H9 (cell line): Measurements from ENCODE around the gene NEDD4L. TPM values are rescaled to one million over a fixed set of nuclear protein-coding genes. Genes with fewer than 3 reads are reported as not detected.

Experiments
- DNase-seq: peaks from one replicate; pipeline ENCODE4 v3.0.0-alpha.2; 2017
- H2AFZ ChIP-seq: one replicate; pipeline ENCODE4 v1.6.1; 2013; ENCODE audit warnings: mild to moderate bottlenecking, low read length, control low read depth, moderate library complexity
- H2AK5ac ChIP-seq: 2 replicates; pipeline ENCODE4 v1.6.1; 2013; ENCODE audit warnings: low read length, control low read depth, mixed read lengths; ENCODE audit not compliant: insufficient read length
- H2BK120ac ChIP-seq: one replicate; pipeline ENCODE4 v1.6.1; 2013; ENCODE audit warnings: low read depth, mild to moderate bottlenecking, low read length, control low read depth, inconsistent platforms; ENCODE audit not compliant: poor library complexity, severe bottlenecking
- H2BK12ac ChIP-seq: 2 replicates; pipeline ENCODE4 v1.6.1; 2013; ENCODE audit warnings: low read length, control low read depth, mixed read lengths, low read depth; ENCODE audit not compliant: insufficient read length
- H2BK15ac ChIP-seq: 2 replicates; pipeline ENCODE4 v1.6.1; 2013; ENCODE audit warnings: low read depth, low read length, control low read depth
- H2BK20ac ChIP-seq: one replicate; pipeline ENCODE4 v1.6.1; 2013; ENCODE audit warnings: low read depth, mild to moderate bottlenecking, low read length, control low read depth, inconsistent platforms; ENCODE audit not compliant: poor library complexity, severe bottlenecking
- H2BK5ac ChIP-seq: 2 replicates; pipeline ENCODE4 v1.6.1; 2013; ENCODE audit warnings: low read length, control low read depth, mixed read lengths; ENCODE audit not compliant: insufficient read length
- H3K14ac ChIP-seq: 2 replicates; pipeline ENCODE4 v1.6.1; 2013; ENCODE audit warnings: low read length, control low read depth; ENCODE audit not compliant: insufficient read depth
- H3K18ac ChIP-seq: 2 replicates; pipeline ENCODE4 v1.6.1; 2013; ENCODE audit warnings: low read depth, mild to moderate bottlenecking, mixed read lengths, low read length, control low read depth; ENCODE audit not compliant: insufficient read length
- H3K23ac ChIP-seq: 2 replicates; pipeline ENCODE4 v1.6.1; 2013; ENCODE audit warnings: low read length, control low read depth, mixed read lengths, low read depth; ENCODE audit not compliant: insufficient read length
- H3K23me2 ChIP-seq: 2 replicates; pipeline ENCODE4 v1.6.1; 2013; ENCODE audit warnings: low read depth, mild to moderate bottlenecking, mixed read lengths, low read length, control low read depth; ENCODE audit not compliant: insufficient read length, poor library complexity, severe bottlenecking
- H3K27ac ChIP-seq: 2 replicates; pipeline ENCODE4 v1.5.1; 2013; ENCODE audit warnings: low read length, control low read depth, mixed read lengths, low read depth; ENCODE audit not compliant: insufficient read length
- H3K27me3 ChIP-seq: 2 replicates; pipeline ENCODE4 v1.6.1; 2013; ENCODE audit warnings: low read length, control low read depth, inconsistent platforms; ENCODE audit not compliant: insufficient read depth
- H3K4ac ChIP-seq: 2 replicates; pipeline ENCODE4 v1.6.1; 2013; ENCODE audit warnings: low read depth, mild to moderate bottlenecking, control low read depth, inconsistent platforms, low read length, moderate library complexity
- H3K4me1 ChIP-seq: 2 replicates; pipeline ENCODE4 v1.6.1; 2013; ENCODE audit warnings: low read length, control low read depth, inconsistent platforms; ENCODE audit not compliant: insufficient read depth
- H3K4me2 ChIP-seq: 2 replicates; pipeline ENCODE4 v1.6.1; 2013; ENCODE audit warnings: low read length, control low read depth, mixed read lengths; ENCODE audit not compliant: insufficient read length, insufficient read depth
- H3K56ac ChIP-seq: 2 replicates; pipeline ENCODE4 v1.6.1; 2013; ENCODE audit warnings: low read depth, mild to moderate bottlenecking, mixed read lengths, low read length, control low read depth; ENCODE audit not compliant: insufficient read length
- H3K79me1 ChIP-seq: 2 replicates; pipeline ENCODE4 v1.6.1; 2013; ENCODE audit warnings: low read depth, mild to moderate bottlenecking, moderate library complexity, low read length, control low read depth, inconsistent platforms; ENCODE audit not compliant: insufficient read depth, poor library complexity, severe bottlenecking
- H3K79me2 ChIP-seq: 2 replicates; pipeline ENCODE4 v1.6.1; 2013; ENCODE audit warnings: low read length, control low read depth, inconsistent platforms; ENCODE audit not compliant: insufficient read depth
- H3K9ac ChIP-seq: 2 replicates; pipeline ENCODE4 v1.6.1; 2013; ENCODE audit warnings: low read length, control low read depth, mixed read lengths; ENCODE audit not compliant: insufficient read length; ENCODE audit errors: extremely low read depth
- H3K9me3 ChIP-seq: one replicate; pipeline ENCODE4 v1.6.1; 2013; ENCODE audit warnings: low read depth, low read length, inconsistent platforms; ENCODE audit not compliant: control insufficient read depth
- H3T11ph ChIP-seq: one replicate; pipeline ENCODE4 v1.6.1; 2013; ENCODE audit warnings: mild to moderate bottlenecking, low read length, control low read depth, inconsistent platforms
- H4K20me1 ChIP-seq: one replicate; pipeline ENCODE4 v1.6.1; 2013; ENCODE audit not compliant: control insufficient read depth, insufficient read length, insufficient read depth
- H4K5ac ChIP-seq: 2 replicates; pipeline ENCODE4 v1.6.1; 2013; ENCODE audit warnings: low read depth, mild to moderate bottlenecking, mixed read lengths, low read length, control low read depth; ENCODE audit not compliant: insufficient read length
- H4K8ac ChIP-seq: replicated peaks from 2 replicates; pipeline ENCODE4 v1.6.1; 2013; ENCODE audit warnings: low read length, control low read depth, mixed read lengths, low read depth; ENCODE audit not compliant: insufficient read length
- H4K91ac ChIP-seq: 2 replicates; pipeline ENCODE4 v1.6.1; 2013; ENCODE audit warnings: low read depth, mild to moderate bottlenecking, moderate library complexity, mixed read lengths, low read length, control low read depth; ENCODE audit not compliant: insufficient read length
- H3K27ac Mint-ChIP-seq, 3 experiments: 2 replicates in 2 of 3; 3 replicates in 1 of 3; pipeline ENCODE4 v1.8.0; 2020 to 2021; ENCODE audit warnings: mixed read lengths in 3 of 3, mild to moderate bottlenecking in 1 of 3, moderate library complexity in 1 of 3
- H3K27me3 Mint-ChIP-seq: 2 replicates; pipeline ENCODE4 v1.8.0; 2021; ENCODE audit warnings: low read depth, mild to moderate bottlenecking, moderate library complexity, mixed read lengths
- H3K36me3 Mint-ChIP-seq, 3 experiments: 2 replicates in 2 of 3; 3 replicates in 1 of 3; pipeline ENCODE4 v1.8.0; 2020 to 2021; ENCODE audit warnings: low read depth in 3 of 3, mixed read lengths in 3 of 3; ENCODE audit not compliant: insufficient read depth in 1 of 3
- H3K4me1 Mint-ChIP-seq, 2 experiments: 2 replicates each; pipeline ENCODE4 v1.8.0; 2020; ENCODE audit warnings: mixed read lengths in 2 of 2
- H3K4me3 Mint-ChIP-seq, 2 experiments: 2 replicates in 1 of 2; 3 replicates in 1 of 2; pipeline ENCODE4 v1.8.0; 2020 to 2021; ENCODE audit warnings: mild to moderate bottlenecking in 2 of 2, mixed read lengths in 2 of 2, moderate library complexity in 1 of 2
- H3K9me3 Mint-ChIP-seq, 2 experiments: 2 replicates in 1 of 2; 3 replicates in 1 of 2; pipeline ENCODE4 v1.8.0; 2020; ENCODE audit warnings: mild to moderate bottlenecking in 2 of 2, mixed read lengths in 2 of 2, moderate library complexity in 1 of 2
- CTCF ChIP-seq: fragments of 200-600 bp; sonication (generic); conservative IDR thresholded peaks from 3 replicates; pipeline ENCODE4 v1.8.0; 2021; ENCODE audit warnings: antibody characterized with exemption, mild to moderate bottlenecking
- WGBS: extraction: QIAGEN DNeasy Blood & Tissue Kit; methylation state at CpG from one replicate; pipeline ENCODE4 v1.1.7; 2013; ENCODE audit warnings: missing lambda C conversion rate, low lambda C conversion rate, mixed read lengths; ENCODE audit not compliant: insufficient read length; ENCODE audit errors: extremely low coverage; 5-methylcytosine and 5-hydroxymethylcytosine counted together
- total RNA-seq: library from RNA; stranded (reverse); gene quantifications from 2 replicates; pipeline ENCODE4 v1.2.1, GENCODE V29; 2021

Gene NEDD4L
- total RNA-seq, 1 experiment from 2014 or later, result 76.3 TPM

GRCh38 chr18:58091099-58091611 is 47.1 kb downstream of the NEDD4L start:
- Histone ChIP-seq H3T11ph (no peak overlapping the region), H3K14ac (no peak overlapping the region), H2BK12ac (no peak overlapping the region), H2BK5ac (no peak overlapping the region), H2AFZ (no peak overlapping the region), H3K23me2 (no peaks in the 10 kb centered on the region), H3K23ac (no peak overlapping the region), H2AK5ac (no peak overlapping the region), H2BK120ac (no peak overlapping the region), H3K56ac (no peak overlapping the region), H4K5ac (no peak overlapping the region), H3K79me1 (no peaks in the 10 kb centered on the region), H3K27me3 (no peaks in the 10 kb centered on the region), H3K9me3 (no peaks in the 10 kb centered on the region), H2BK15ac (no peak overlapping the region), H4K8ac (no peak overlapping the region), H3K27ac (no peak overlapping the region), H3K18ac (no peak overlapping the region), H4K91ac (no peak overlapping the region), H4K20me1 (no peaks in the 10 kb centered on the region), H3K79me2 (peaks cover 4% of the 10 kb centered on the region; the same call in 1 of the 2 replicates), H2BK20ac (no peak overlapping the region), H3K9ac (no peak overlapping the region), H3K4me1 (peaks cover 31% of the 10 kb centered on the region), H3K4ac (no peak overlapping the region), H3K4me2 (no peak overlapping the region)
- Mint-ChIP-seq H3K4me1 (peaks cover 68 to 78% of the 10 kb centered on the region in 2 experiments), H3K9me3 (peaks cover 7 to 11% of the 10 kb centered on the region in 2 experiments), H3K36me3 (peaks cover 10 to 13% (median 12%) of the 10 kb centered on the region in 3 experiments), H3K27ac (peak overlapping the region; percentile 29 to 46 (median 34); a peak in 3 of 7 replicates), H3K4me3 (no peak overlapping the region), H3K27me3 (no peaks in the 10 kb centered on the region)
- DNase-seq, result no peak
- no CpG with 5 or more reads among the region's 2 CpGs for WGBS
- no peak for TF ChIP-seq CTCF
